GM19395 (cell line): ENCODE measurements around the gene POTEF.
"Not testable (repeated sequence)": the region's sequence is repeated elsewhere in the genome, so short reads cannot be mapped to it uniquely, and the experiment has no call there.

Source experiments
- ATAC-seq: cut with Tn5 transposase; IDR thresholded peaks from one replicate; pipeline ENCODE4 v1.9.1; 2021; ENCODE audit warnings: mild to moderate bottlenecking, moderate library complexity; ENCODE audit not compliant: unreplicated experiment

POTEF gene

GRCh38 chr2:130153721-130154422 is 24.9 kb upstream of the POTEF start:
- ATAC-seq: not testable (repeated sequence)

GRCh38 chr2:130152816-130153595 is 24.0 kb upstream of the POTEF start:
- ATAC-seq: no peak

GRCh38 chr2:130152136-130152815 is 23.3 kb upstream of the POTEF start:
- ATAC-seq: not testable (repeated sequence)

- ATAC-seq: not testable (repeated sequence)
These were observed 22.1 kb upstream of the POTEF start for GRCh38 chr2:130151145-130151512.

GRCh38 chr2:130150181-130151144 is 21.4 kb upstream of the POTEF start:
- ATAC-seq: no peak

GRCh38 chr2:130148515-130148914 is 19.5 kb upstream of the POTEF start:
- ATAC-seq: not testable (repeated sequence)

GRCh38 chr2:130145006-130145414 is 16.0 kb upstream of the POTEF start, which contains the start of gene CCDC74B:
Gene CCDC74B (minus strand): TSS chr2:130145112. CDS start chr2:130144996, 116 bp downstream.
- ATAC-seq: peak; percentile 85

- peak; percentile 45 for ATAC-seq
These were observed 14.4 kb upstream of the POTEF start for GRCh38 chr2:130143266-130144039.

- not testable (repeated sequence) for ATAC-seq
These were observed 13.6 kb upstream of the POTEF start for GRCh38 chr2:130142396-130143265.

GRCh38 chr2:130141645-130142370 is 12.8 kb upstream of the POTEF start:
- not testable (repeated sequence) for ATAC-seq

- ATAC-seq: not testable (repeated sequence)
These were observed 12.0 kb upstream of the POTEF start for GRCh38 chr2:130141002-130141401.

- ATAC-seq: not testable (repeated sequence)
These were observed 11.5 kb upstream of the POTEF start for GRCh38 chr2:130140516-130140915.

- not testable (repeated sequence) for ATAC-seq
These were observed 10.6 kb upstream of the POTEF start for GRCh38 chr2:130139331-130140280.

- not testable (repeated sequence) for ATAC-seq
These were observed 9.8 kb upstream of the POTEF start for GRCh38 chr2:130138841-130139251.

- not testable (repeated sequence) for ATAC-seq
These were observed 9.3 kb upstream of the POTEF start for GRCh38 chr2:130138326-130138725.

GRCh38 chr2:130137118-130137517 is 8.1 kb upstream of the POTEF start:
- not testable (repeated sequence) for ATAC-seq

GRCh38 chr2:130136546-130136945 is 7.5 kb upstream of the POTEF start:
- ATAC-seq: not testable (repeated sequence)
